WTC11 (cell line): Measurements from ENCODE around the gene TNC. TPM values are rescaled to one million over a fixed set of nuclear protein-coding genes. Genes with fewer than 3 reads are reported as not detected.

ENCODE experiments used
- ATAC-seq: fragments of 200-7000 bp; cut with Tn5 transposase; 2 replicates; pipeline ENCODE4 v1.10.0; 2021; ENCODE audit warnings: mild to moderate bottlenecking, moderate library complexity
- CTCF ChIA-PET: fragments of 300-600 bp; sonication (Branson Sonifier 250); formaldehyde crosslinking; loops from one replicate; lab custom pipeline; 2021; ENCODE audit warnings: antibody characterized with exemption; lab: Charles Lee
- POLR2A ChIA-PET: fragments of 350-600 bp; sonication (Branson Sonifier 250); formaldehyde crosslinking; loops from one replicate; lab custom pipeline; 2021; ENCODE audit warnings: antibody characterized with exemption; lab: Charles Lee
- DNase-seq: peaks from one replicate; pipeline ENCODE4 v3.0.0; 2021; ENCODE audit warnings: low spot score
- H3K27ac Mint-ChIP-seq: 2 replicates; pipeline ENCODE4 v1.8.0; 2021; ENCODE audit warnings: mixed read lengths
- H3K27me3 Mint-ChIP-seq: 2 replicates; pipeline ENCODE4 v1.8.0; 2021; ENCODE audit warnings: low read depth, mild to moderate bottlenecking, moderate library complexity, mixed read lengths
- H3K36me3 Mint-ChIP-seq: 2 replicates; pipeline ENCODE4 v1.8.0; 2021; ENCODE audit warnings: mixed read lengths
- H3K4me1 Mint-ChIP-seq: 2 replicates; pipeline ENCODE4 v1.8.0; 2022; ENCODE audit warnings: mixed read lengths
- H3K4me3 Mint-ChIP-seq: 2 replicates; pipeline ENCODE4 v1.8.0; 2021; ENCODE audit warnings: mild to moderate bottlenecking, moderate library complexity, mixed read lengths
- H3K9me3 Mint-ChIP-seq: 2 replicates; pipeline ENCODE4 v1.8.0; 2021; ENCODE audit warnings: mixed read lengths
- AFF4 ChIP-seq: sonication (generic); formaldehyde crosslinking; IDR thresholded peaks from 2 replicates; pipeline ENCODE4 v1.8.1; 2023; ENCODE audit warnings: mild to moderate bottlenecking, missing genetic modification reagents, borderline replicate concordance
- ATF2 ChIP-seq: sonication (generic); formaldehyde crosslinking; IDR thresholded peaks from 2 replicates; pipeline ENCODE4 v1.8.1; 2022; ENCODE audit warnings: low read depth, missing genetic modification reagents, borderline replicate concordance
- CBFB ChIP-seq: sonication (generic); formaldehyde crosslinking; IDR thresholded peaks from 2 replicates; pipeline ENCODE4 v1.8.1; 2022; ENCODE audit warnings: mild to moderate bottlenecking, low read depth, missing genetic modification reagents
- CDX4 ChIP-seq: fragments of 250-450 bp; sonication (Bioruptor Pico); IDR thresholded peaks from 2 replicates; pipeline ENCODE4 v1.9.0; 2021; ENCODE audit warnings: moderate library complexity, mild to moderate bottlenecking, inconsistent platforms, borderline replicate concordance
- E2F5 ChIP-seq: sonication (generic); formaldehyde crosslinking; IDR thresholded peaks from 2 replicates; pipeline ENCODE4 v1.8.1; 2022; ENCODE audit warnings: mild to moderate bottlenecking, moderate library complexity, missing genetic modification reagents
- FOXP1 ChIP-seq: sonication (generic); formaldehyde crosslinking; IDR thresholded peaks from 2 replicates; pipeline ENCODE4 v1.8.0; 2022; ENCODE audit warnings: missing genetic modification reagents, mild to moderate bottlenecking, moderate library complexity, borderline replicate concordance
- MAX ChIP-seq: sonication (generic); formaldehyde crosslinking; IDR thresholded peaks from 2 replicates; pipeline ENCODE4 v1.8.0; 2022; ENCODE audit warnings: mild to moderate bottlenecking, missing genetic modification reagents
- NFATC4 ChIP-seq: fragments of 250-450 bp; sonication (Bioruptor Pico); IDR thresholded peaks from 2 replicates; pipeline ENCODE4 v1.9.0; 2021; ENCODE audit warnings: mild to moderate bottlenecking
- NFE2L1 ChIP-seq: sonication (generic); formaldehyde crosslinking; IDR thresholded peaks from 2 replicates; pipeline ENCODE4 v1.8.1; 2023; ENCODE audit warnings: missing genetic modification reagents
- NR3C1 ChIP-seq: sonication (generic); formaldehyde crosslinking; conservative IDR thresholded peaks from 2 replicates; pipeline ENCODE4 v1.8.1; 2023; ENCODE audit warnings: low read depth, mild to moderate bottlenecking, missing genetic modification reagents
- TEAD1 ChIP-seq: sonication (generic); formaldehyde crosslinking; IDR thresholded peaks from 2 replicates; pipeline ENCODE4 v1.8.0; 2022; ENCODE audit warnings: mild to moderate bottlenecking, missing genetic modification reagents
- ZBTB21 ChIP-seq: sonication (generic); formaldehyde crosslinking; IDR thresholded peaks from 2 replicates; pipeline ENCODE4 v1.8.1; 2023; ENCODE audit warnings: mild to moderate bottlenecking, missing genetic modification reagents, borderline replicate concordance
- ZNF138 ChIP-seq: sonication (generic); formaldehyde crosslinking; conservative IDR thresholded peaks from 2 replicates; pipeline ENCODE4 v1.8.1; 2022; ENCODE audit warnings: mild to moderate bottlenecking, moderate library complexity, missing genetic modification reagents
- total RNA-seq: library from RNA; stranded (reverse); gene quantifications from 3 replicates; pipeline ENCODE4 v1.2.3, GENCODE V29; 2021
- TF ChIP-seq, protein P1 (sequence below): sonication (generic); formaldehyde crosslinking; IDR thresholded peaks from 2 replicates; pipeline ENCODE4 v1.8.0; 2022; ENCODE audit warnings: mild to moderate bottlenecking, missing genetic modification reagents

The TNC gene
- total RNA-seq, 1 experiment from 2014 or later: 4.5 TPM

DNA sequence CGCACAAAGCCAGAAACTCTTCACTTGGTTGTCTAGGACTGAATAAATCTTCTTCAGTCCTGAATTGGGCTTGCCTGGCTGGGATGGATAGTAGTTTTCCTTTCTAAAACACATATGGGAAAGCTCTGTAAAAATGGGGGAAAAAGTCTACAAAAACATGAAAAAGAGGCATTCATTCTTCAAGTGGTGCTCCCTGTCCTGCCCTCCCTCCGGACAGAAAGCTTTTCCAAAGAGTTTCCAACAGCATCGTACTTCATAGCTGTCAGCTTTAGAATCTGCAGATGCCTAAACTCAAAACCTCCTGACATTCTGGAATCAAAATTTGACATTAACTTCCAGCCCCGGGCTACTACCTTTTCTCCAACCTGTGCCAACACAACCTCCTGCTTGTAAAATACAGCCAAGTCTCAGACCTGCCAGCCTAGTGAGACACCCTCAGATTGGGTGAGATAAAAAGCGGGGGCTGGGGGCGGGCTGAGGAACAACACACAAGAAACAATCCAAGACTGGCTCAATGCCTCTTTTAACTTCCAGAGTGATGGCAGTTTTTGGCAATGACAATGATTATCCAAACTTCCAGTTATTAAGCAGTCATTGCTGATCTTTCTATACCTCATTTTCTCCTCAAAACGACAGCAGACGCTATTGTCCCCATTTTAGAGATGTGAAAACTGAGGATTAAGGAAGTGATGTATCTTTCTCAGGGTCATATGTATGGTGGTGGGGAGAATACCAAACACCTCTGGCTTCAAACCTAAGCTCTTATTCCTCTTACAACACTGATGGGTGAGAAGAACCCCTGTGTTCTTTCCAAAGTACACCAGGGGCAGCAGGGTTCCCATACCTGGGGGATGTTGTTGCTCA lies 1.3 kb downstream of the TNC start:
- Mint-ChIP-seq H3K36me3 (no peaks in the 10 kb centered on the region), H3K4me3 (no peak overlapping the region; the same call in 1 of the 2 replicates), H3K9me3 (no peaks in the 10 kb centered on the region), H3K4me1 (peaks cover 34% of the 10 kb centered on the region), H3K27me3 (peaks cover 85% of the 10 kb centered on the region), H3K27ac (no peak overlapping the region)
- POLR2A ChIA-PET: no interaction called here
- TF ChIP-seq E2F5 (no peak), NFATC4 (no peak), CDX4 (CRISPR knock-in tag) (no peak), AFF4 (CRISPR knock-in tag) (no peak), MAX (CRISPR knock-in tag) (no peak), CBFB (no peak)
- DNase-seq (no peak), ATAC-seq (no peak)
- CTCF ChIA-PET: interaction anchor here (1.0 kb wide), 1 partner anchor 109 kb away, joined by 3 read pairs; no protein-coding TSS in a partner anchor

GRCh38 chr9:115115924-115116323 lies 2.0 kb downstream of the TNC start:
- ChIA-PET POLR2A (no interaction called here), CTCF (no interaction called here)
- ATAC-seq: no peak
- no peak for TF ChIP-seq CDX4 (CRISPR knock-in tag)
- no peak overlapping the region for H3K4me3 Mint-ChIP-seq
- H3K9me3 Mint-ChIP-seq: no peaks in the 10 kb centered on the region
- no peak for DNase-seq
- peaks cover 34% of the 10 kb centered on the region for H3K4me1 Mint-ChIP-seq
- no peaks in the 10 kb centered on the region for H3K36me3 Mint-ChIP-seq
- no peak overlapping the region for H3K27ac Mint-ChIP-seq
- H3K27me3 Mint-ChIP-seq: peaks cover 79% of the 10 kb centered on the region

GRCh38 chr9:115115117-115115880 lies 2.7 kb downstream of the TNC start:
- H3K27me3 Mint-ChIP-seq: peaks cover 73% of the 10 kb centered on the region
- TF ChIP-seq NFE2L1 (CRISPR knock-in tag) (no peak), ZBTB21 (CRISPR knock-in tag) (no peak), FOXP1 (no peak), ATF2 (CRISPR knock-in tag) (no peak), E2F5 (no peak), NR3C1 (no peak), ZNF138 (CRISPR knock-in tag) (no peak), TEAD1 (no peak)
- TF ChIP-seq, protein P1, sequence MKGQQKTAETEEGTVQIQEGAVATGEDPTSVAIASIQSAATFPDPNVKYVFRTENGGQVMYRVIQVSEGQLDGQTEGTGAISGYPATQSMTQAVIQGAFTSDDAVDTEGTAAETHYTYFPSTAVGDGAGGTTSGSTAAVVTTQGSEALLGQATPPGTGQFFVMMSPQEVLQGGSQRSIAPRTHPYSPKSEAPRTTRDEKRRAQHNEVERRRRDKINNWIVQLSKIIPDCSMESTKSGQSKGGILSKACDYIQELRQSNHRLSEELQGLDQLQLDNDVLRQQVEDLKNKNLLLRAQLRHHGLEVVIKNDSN: no peak

More at GRCh38 chr9:115115117-115115880, 2.7 kb downstream of the TNC start:
- Mint-ChIP-seq H3K27ac (no peak overlapping the region), H3K9me3 (peaks cover 2% of the 10 kb centered on the region; the same call in 1 of the 2 replicates), H3K4me1 (peaks cover 34% of the 10 kb centered on the region), H3K36me3 (no peaks in the 10 kb centered on the region), H3K4me3 (no peak overlapping the region)
- ATAC-seq (no peak), DNase-seq (no peak)
- POLR2A ChIA-PET: no interaction called here
- CTCF ChIA-PET: no interaction called here
